Activated CD8-positive, alpha-beta memory T cell treated with anti-CD3 and anti-CD28 coated beads, Interleukin-2, amount 50 U/mL, for 4 hours (primary cell): Measurements from ENCODE around the gene TXNRD2.

Source experiments
- DNase-seq: peaks from one replicate; pipeline ENCODE4 v3.0.0-alpha.2; 2020

The TXNRD2 gene

GRCh38 chr22:19902245-19902715 lies 39.3 kb downstream of the TXNRD2 start:
- DNase-seq: no peak

DNA sequence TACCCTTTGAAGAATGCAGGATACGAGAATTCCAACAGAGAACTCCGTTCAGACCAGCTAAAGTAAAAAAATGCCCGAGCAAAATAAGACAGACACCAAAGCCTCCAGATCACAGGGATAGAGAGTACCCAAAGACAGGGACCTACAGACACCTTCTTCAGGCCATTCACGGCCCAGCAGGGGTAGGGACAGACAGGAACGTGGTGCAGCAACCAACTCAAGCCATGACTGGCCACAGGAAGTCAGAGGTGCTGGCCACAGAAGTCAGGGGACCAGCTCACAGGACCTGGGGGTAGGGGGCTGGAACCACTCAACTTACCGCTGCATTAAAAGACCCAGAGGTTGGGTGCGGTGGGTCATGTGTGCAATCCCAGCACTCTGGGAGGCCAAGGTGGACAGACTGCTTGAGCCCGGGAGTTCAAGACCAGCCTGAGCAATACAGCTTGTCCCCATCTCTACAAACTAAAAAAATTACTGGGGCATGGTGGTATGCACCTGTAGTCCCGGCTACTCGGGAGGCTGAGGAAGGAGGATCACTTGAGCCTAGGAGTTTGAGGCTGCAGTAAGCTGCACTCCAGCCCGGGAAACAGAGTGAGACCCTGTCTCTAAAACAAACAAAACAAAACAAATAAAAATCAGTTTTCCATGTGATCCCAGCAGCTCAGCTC lies 39.9 kb downstream of the TXNRD2 start:
- DNase-seq: no peak

DNA sequence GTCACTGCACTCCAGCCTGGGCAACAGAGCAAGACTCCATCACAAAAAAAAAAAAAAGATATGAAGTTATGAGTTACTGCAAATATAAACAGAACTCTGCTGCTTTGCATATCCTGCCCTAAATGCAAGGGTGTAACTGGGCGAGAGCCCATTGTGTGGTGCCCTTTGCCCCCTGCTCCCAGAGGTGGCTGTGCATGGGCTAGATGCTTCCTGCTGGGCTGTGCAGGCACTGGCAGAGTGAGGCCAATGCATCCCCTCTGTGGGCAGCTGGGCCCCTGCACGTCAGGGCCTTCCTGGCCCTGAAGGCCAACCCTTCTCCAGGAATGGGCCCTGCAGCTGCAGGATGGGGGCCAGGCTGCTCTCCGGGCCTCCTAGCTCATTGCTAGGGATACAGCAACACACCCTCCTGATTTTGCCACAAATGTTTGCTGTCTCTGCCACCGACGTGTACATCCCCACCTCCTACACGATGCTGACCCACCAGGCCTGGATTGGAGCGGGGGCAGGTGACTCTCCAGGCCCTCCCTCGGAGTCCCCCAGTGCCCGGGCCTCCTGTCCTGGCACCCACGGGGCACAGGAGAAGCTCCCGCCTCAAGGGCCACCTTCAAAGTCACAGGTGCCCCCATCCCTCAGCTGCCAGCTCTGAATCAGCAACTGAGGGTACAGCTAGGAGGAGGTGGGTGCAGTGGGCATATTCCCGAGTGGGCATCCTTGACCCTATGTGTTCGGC lies 40.7 kb downstream of the TXNRD2 start:
- DNase-seq: no peak

- no peak for DNase-seq
Measured at GRCh38 chr22:19898831-19899567, 42.6 kb downstream of the TXNRD2 start.

- DNase-seq: no peak
Measured at GRCh38 chr22:19898145-19898544, 43.5 kb downstream of the TXNRD2 start.

GRCh38 chr22:19897726-19898125 lies 43.9 kb downstream of the TXNRD2 start:
- no peak for DNase-seq

DNA sequence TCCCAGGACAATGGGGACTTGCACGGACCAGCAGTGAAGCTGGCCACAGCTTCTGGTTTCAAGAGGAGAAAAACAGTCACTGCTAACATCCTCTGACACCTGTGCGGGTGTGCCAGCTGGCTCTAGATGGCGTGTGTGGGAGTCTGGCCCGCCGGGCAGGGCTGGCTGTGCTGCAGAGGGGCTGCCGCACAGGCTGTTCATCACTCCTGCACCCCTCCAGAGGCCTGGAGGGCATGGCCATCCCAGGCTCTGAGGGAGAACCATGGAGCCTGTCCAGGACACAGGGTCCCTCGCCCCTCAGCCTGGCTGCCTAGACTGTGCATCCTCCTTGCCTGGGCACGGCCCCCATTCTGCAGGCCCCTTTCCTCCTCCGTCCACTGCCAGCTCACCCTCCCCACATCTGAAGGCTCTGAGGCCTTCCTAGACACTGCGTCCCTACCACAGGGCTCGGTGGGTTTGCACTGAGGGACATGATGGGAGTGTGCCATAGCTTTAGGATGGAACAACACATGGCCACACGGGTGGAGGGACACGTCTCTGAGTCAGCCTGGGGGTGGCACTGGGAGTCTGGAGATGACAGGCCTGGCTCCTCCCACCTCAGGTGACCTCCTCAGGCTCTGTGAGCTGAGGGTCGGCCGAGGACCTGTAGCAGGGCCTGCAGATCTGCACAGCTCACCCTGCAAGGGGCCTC lies 44.8 kb downstream of the TXNRD2 start:
- peak; percentile 38 for DNase-seq

GRCh38 chr22:19895160-19895849 lies 46.3 kb downstream of the TXNRD2 start:
- no peak for DNase-seq

DNA sequence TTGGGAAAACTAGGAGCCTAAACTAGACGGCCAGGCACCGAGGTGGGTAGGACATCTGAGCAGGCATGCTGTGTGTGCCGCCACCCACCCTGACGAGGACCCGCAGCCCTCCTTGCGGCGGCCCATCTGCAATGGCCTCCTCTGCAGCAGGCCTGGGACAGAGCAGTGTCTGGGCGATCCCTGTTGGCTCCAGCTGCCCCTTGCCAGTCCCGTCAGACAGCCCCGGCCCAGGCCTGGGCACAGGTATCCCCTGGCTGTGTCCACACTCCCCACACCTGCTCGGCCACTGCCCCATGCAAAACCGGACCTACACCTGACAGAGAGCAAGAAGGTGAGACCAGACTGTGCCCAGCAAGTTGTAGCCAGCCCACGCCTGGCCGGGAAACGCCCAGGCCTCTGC lies 48.3 kb downstream of the TXNRD2 start:
- DNase-seq: no peak

- DNase-seq: no peak
Measured at GRCh38 chr22:19892925-19893324, 48.7 kb downstream of the TXNRD2 start.

DNA sequence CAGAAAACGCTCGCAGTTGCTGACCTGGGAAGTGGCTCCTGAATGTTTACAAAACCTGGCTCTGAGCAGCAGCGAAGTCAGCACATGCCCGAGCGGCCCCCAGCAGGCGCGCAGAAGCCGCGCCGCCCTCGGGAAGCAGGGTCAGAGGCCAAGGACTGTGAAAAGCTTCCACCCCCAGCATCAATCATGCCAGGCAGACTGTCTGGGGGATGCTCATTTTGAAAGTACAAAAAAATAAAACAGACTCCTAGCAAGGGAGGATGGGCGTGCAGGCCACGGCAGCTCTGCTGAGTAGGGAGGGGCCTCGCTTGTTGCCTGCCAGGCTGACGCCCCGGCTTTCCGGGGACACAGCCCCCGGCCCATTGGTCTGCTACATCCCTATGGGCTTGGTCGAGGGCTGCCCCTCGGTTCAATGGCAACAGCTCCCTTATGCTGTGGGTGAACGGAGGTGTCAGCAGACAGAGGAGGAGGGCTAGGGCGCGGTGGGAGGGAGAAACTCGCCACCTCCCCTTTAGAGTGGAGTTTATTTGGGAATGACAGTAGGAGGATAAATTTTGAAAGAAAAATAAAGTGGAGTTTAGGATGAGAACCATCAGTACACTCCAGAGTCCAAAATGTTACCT lies 49.2 kb downstream of the TXNRD2 start:
- DNase-seq: peak; percentile 49

GRCh38 chr22:19891317-19892256 lies 50.0 kb downstream of the TXNRD2 start:
- DNase-seq: peak; percentile 86

DNA sequence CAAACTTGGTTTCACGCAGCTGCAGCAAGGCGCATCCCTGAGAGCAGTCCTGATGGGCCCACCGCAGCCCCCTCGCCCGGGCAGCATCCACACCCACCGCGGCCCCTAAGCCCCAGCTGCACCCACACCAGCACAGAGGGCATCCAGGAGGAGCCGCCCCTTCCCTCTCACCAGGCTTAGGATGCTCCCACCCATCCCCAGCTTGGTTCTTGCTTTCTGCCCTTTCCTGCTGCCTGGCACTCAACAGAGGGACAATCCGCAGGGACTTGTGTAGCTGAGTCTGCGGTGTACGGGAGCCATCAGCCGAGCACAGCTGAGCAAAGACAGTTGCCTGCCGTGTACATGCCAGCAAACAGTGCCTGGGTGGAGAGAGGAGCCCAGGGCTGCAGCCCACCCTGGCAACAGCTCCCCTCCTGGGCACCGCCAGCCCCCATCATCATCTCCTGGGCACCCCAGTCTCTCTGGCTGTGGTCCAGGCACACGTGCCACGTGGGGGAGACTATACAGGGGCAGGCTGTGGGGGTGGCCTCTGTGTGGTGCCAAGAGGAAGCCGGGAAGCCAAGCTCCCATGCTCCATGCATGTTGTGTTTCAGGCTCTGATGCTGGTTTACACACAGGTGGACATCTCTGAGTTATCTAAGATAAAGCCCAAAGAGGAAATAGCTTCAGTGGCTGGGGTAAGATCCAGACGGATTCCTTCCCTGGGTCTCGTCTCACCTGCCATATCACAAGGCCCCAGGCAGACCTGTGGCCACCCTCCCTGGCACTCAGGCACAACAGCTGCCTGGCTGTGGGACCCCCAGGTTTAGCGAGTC lies 50.9 kb downstream of the TXNRD2 start:
- no peak for DNase-seq

DNA sequence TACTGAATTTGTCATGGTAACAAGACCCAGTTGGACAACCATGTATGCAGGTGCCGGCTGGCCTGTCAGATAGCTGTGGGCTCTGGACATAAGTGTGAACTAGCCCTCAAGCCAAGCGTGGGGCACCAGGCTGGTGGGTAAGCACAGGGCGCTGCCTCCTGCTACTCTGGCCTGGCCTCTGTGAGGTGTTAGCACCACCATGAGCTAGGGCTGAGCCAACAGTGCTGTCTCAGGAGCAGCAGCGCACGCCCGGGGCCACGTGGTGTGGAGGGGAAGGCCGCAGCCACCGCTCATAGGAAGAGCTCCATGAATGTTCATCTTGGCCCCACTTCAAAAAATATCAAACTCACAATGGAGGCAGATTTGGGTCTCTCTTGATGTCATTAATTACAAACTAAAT lies 51.7 kb downstream of the TXNRD2 start:
- DNase-seq: peak; percentile 54

DNA sequence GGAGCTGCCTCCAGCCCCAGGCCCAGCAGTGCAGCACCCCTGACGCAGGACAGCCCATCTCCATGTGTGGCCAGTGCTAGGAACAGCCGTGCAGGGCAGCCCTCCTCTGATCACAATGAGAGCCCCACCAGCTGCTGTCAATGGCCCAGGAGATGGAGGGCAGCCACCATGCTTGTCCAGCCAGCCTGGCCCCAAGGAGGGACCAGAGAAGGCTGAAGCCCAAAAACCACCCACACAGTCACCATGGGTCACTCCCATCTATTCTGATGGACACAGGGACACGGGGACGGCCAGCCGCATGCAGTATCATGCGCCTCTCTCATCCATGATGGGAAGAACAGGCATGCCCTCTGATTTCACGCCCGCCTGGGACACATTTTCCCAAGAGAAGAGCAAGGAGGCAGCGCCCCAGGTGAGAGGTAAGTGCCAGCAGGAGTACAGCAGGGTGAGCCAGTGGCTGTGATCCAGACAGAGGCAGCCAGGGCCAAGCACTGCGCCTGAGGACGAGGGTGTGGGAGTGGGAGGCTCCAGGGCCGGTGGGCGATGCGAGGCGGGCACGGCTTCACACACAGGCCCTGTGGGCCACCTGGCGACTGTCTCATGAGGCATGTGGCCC lies 53.4 kb downstream of the TXNRD2 start:
- no peak for DNase-seq

GRCh38 chr22:19887256-19887985 lies 54.2 kb downstream of the TXNRD2 start:
- DNase-seq: peak; percentile 18

- DNase-seq: peak; percentile 51
Measured at GRCh38 chr22:19886605-19887255, 54.9 kb downstream of the TXNRD2 start.
